Lower leg skin (tissue), 4 donors: ENCODE results near the gene SAFB. TPM values are rescaled to one million over a fixed set of nuclear protein-coding genes. Genes with fewer than 3 reads are reported as not detected.

Experiments used
- DNase-seq, 2 donors: peaks; one replicate each; pipeline ENCODE4 v3.0.0-alpha.2; 2019; ENCODE audit warnings: low spot score in 2 of 2
- H3K4me3 ChIP-seq: fragments of 200-600 bp; sonication (generic); 2 replicates; pipeline ENCODE4 v1.5.1; 2017; ENCODE audit warnings: mild to moderate bottlenecking, low read depth; ENCODE audit not compliant: poor library complexity, severe bottlenecking
- POLR2A ChIP-seq, 2 donors: fragments of 450-650 bp; IDR thresholded peaks; one replicate each; pipeline ENCODE4 v1.6.1; 2016 to 2017; ENCODE audit warnings: antibody characterized with exemption in 2 of 2, mild to moderate bottlenecking in 1 of 2, moderate library complexity in 1 of 2
- WGBS, 2 donors: methylation state at CpG; one replicate each; pipeline ENCODE4 v1.1.5; 2018; 5-methylcytosine and 5-hydroxymethylcytosine counted together
- intact Hi-C: fragments of 100-400 bp; cut with DNase I; formaldehyde crosslinking; loops from one replicate; pipeline ENCODE4 v1.15.0; 2023; ENCODE audit warnings: low total_unique reads
- total RNA-seq, 4 donors: library from RNA; depleted of rRNA; stranded (reverse); fragments of >200 nt; gene quantifications; one replicate each; pipeline ENCODE4 v1.1.0, GENCODE V29; 2016
- TF ChIP-seq, protein P1 (sequence below), 3 donors: fragments of 450-650 bp; IDR thresholded peaks; one replicate each; pipeline ENCODE4 v1.5.1; 2016; ENCODE audit warnings: antibody characterized with exemption in 3 of 3, mild to moderate bottlenecking in 3 of 3, moderate library complexity in 2 of 3

SAFB gene
- total RNA-seq, 4 donors from 2014 or later, result 41.6 to 136 (median 80.4) TPM

DNA sequence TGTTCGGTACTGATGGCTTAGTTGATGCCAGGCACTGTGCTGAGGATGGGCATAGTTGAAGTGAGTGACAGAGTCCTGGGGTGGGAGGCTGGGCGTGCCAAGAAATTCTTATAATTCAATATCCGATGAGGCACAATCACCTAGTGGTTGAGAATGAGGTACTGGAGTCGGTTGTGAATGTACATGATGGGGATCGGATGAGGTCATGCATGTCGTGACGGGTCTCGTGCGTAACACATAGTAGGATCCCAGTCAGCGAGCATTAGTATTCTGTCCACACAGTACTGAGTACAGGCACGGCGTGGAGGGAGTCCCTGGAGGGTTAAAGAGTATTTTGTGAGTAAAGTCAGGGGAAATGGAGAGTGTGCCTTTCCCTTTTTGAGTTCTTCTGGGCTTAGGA lies 2.8 kb downstream of the SAFB start:
- DNase-seq, result peak in 1 of 2 donors; percentile 60
- WGBS, 2 donors, result 73 to 79% methylated on average over 12 of the region's 12 CpGs
- intact Hi-C loops, result no loop called here
- TF ChIP-seq, protein P1, sequence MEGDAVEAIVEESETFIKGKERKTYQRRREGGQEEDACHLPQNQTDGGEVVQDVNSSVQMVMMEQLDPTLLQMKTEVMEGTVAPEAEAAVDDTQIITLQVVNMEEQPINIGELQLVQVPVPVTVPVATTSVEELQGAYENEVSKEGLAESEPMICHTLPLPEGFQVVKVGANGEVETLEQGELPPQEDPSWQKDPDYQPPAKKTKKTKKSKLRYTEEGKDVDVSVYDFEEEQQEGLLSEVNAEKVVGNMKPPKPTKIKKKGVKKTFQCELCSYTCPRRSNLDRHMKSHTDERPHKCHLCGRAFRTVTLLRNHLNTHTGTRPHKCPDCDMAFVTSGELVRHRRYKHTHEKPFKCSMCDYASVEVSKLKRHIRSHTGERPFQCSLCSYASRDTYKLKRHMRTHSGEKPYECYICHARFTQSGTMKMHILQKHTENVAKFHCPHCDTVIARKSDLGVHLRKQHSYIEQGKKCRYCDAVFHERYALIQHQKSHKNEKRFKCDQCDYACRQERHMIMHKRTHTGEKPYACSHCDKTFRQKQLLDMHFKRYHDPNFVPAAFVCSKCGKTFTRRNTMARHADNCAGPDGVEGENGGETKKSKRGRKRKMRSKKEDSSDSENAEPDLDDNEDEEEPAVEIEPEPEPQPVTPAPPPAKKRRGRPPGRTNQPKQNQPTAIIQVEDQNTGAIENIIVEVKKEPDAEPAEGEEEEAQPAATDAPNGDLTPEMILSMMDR (IDR thresholded peaks at IDR 0.05), result no peak
- TF ChIP-seq POLR2A (IDR thresholded peaks at IDR 0.05), result no peak
- H3K4me3 ChIP-seq, result no peak overlapping the region

DNA sequence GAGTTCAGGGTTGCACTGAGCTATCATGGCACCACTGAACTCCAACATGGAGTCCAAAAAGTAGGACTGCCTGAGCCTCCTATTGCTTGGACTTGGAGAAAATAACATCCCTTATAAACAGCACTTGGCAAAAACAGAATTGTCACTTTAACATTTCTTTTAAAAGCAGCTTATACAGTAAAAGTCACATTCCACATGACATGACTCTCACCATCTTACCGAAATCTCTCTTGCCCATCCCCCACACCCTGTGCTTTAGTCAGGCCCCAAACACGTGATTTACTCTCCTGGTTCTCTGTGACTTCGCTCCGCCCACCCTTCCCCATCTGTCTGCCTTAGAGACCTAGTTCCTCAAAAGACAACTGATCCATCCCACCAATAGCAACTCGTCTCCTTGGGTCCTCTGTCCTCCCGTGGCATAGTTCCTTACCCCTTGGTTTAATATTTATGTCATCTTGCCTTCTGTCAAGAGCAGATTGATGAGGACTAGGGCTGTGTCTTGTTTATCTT lies 4.6 kb downstream of the SAFB start:
- no peak for TF ChIP-seq POLR2A (IDR thresholded peaks at IDR 0.05)
- TF ChIP-seq, protein P1 (IDR thresholded peaks at IDR 0.05), result no peak
- WGBS, 2 donors, result 64 to 67% methylated on average over 6 of the region's 6 CpGs
- no peak overlapping the region for H3K4me3 ChIP-seq
- DNase-seq, result peak; percentile 66 to 88
- intact Hi-C loops, result no loop called here

DNA sequence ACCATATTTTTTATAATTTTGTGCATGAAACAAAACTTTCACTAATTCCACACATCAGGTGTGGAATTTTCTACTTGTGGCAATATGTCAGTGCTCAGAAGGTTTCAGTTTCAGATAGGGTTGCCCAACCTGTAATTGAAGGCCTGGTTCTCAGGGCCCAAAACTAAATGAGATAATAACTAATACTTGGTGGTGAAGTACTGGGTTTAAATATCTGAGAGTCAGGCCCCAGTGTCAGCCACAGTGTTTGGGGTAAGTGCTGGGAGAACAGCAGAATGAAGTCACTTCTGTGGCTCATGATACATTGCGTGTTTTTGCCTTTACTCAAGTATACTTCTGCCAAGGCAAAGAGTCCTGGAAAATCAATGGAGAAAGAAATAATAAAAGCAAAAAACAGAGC lies 5.6 kb downstream of the SAFB start:
- WGBS, 2 donors, result 76 to 85% methylated on average over 1 of the region's 1 CpG
- TF ChIP-seq, protein P1 (IDR thresholded peaks at IDR 0.05), result no peak
- no peak for TF ChIP-seq POLR2A (IDR thresholded peaks at IDR 0.05)
- H3K4me3 ChIP-seq, result no peak overlapping the region
- intact Hi-C loops, result no loop called here
- DNase-seq, result peak in 1 of 2 donors; percentile 57

DNA sequence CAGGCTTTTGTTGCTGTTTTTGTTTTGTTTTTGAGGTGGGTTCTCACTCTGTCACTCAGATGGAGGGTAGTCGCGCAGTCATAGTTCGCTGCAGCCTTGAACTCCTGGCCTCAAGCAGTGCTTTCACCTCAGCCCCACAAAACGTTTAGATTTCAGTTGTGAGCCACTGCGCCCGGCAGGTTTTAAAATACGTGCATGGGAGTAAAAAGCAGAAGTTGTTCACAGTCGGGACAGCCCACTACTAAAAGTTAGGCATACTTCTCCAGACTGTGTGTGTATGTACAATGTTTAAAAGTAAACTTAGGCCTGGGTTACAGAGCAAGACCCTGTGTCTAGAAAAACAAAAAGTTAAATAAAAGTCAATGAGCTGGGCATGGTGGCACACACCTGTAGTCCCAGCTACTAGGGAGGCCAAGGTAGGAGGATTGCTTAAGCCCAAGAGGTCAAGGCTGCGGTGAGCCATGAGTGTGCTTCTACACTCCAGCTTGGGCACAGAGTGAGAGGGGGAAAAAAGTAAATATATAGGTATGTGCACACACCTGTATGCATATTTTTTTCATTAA lies 6.1 kb downstream of the SAFB start:
- TF ChIP-seq POLR2A (IDR thresholded peaks at IDR 0.05), result no peak
- TF ChIP-seq, protein P1 (IDR thresholded peaks at IDR 0.05), result no peak
- WGBS, 2 donors, result 79 to 80% methylated on average over 9 of the region's 9 CpGs

DNA sequence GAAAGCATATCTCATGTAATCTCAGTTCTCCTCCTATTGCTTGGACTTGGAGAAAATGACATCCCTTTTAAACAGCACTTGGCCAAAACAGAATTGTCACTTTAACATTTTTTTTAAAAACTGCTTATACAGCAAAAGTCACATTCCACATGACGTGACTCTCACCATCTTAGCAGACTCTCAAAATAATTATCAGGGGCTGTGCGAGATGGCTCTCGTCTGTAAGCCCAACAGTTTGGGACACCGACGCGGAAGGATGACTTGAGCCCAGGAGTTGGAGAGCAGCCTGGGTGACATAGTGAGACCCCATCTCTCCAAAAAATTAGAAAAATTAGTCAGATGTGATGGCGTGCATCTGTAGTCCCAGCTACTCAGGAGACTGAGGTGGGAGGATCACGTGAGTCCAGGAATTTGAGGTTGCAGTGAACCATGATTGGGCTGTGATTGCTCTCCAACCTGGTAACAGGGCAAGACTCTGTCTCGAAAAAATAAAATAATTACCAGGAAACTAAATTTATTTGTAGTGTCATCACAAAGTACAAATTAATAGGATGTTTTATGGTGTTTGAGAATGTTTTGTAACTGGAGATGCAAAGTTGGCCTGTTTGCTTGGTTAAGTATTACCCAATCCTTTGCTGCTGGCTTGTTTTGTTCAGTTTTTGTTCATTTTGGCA lies 8.8 kb downstream of the SAFB start:
- WGBS, 2 donors, result 55 to 62% methylated on average over 9 of the region's 9 CpGs
- no peak overlapping the region for H3K4me3 ChIP-seq
- intact Hi-C loops, result no loop called here

More for the DNA sequence above, 6.1 kb downstream of the SAFB start:
- intact Hi-C loops, result no loop called here
- DNase-seq, result peak in 1 of 2 donors; percentile 72
- no peak overlapping the region for H3K4me3 ChIP-seq

More for the DNA sequence above, 8.8 kb downstream of the SAFB start:
- TF ChIP-seq, protein P1 (IDR thresholded peaks at IDR 0.05), result no peak
- no peak for TF ChIP-seq POLR2A (IDR thresholded peaks at IDR 0.05)
- DNase-seq, result peak in 1 of 2 donors; percentile 46
